ENCODE data around the gene DNAH1.

Gene DNAH1

GRCh38 chr3:52393959-52394670, 78.0 kb downstream of the DNAH1 start:
- no peak for DNase-seq

GRCh38 chr3:52394751-52395502, 78.8 kb downstream of the DNAH1 start:
- DNase-seq: no peak

DNA sequence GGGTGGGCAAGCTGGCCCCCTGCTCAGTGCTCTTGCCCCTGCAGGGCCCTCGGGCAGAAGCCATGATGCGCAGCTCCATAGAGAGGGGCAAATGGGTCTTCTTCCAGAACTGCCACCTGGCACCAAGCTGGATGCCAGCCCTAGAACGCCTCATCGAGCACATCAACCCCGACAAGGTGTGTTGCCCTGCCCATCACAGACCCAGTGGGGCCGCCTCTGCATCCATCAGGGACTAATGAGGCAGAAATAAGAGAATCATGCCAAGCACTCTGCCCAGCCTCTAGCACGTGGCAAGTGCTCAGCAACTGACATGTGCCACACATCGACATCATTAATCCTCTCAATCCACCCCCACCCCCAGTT, 79.4 kb downstream of the DNAH1 start:
- DNase-seq: no peak

DNA sequence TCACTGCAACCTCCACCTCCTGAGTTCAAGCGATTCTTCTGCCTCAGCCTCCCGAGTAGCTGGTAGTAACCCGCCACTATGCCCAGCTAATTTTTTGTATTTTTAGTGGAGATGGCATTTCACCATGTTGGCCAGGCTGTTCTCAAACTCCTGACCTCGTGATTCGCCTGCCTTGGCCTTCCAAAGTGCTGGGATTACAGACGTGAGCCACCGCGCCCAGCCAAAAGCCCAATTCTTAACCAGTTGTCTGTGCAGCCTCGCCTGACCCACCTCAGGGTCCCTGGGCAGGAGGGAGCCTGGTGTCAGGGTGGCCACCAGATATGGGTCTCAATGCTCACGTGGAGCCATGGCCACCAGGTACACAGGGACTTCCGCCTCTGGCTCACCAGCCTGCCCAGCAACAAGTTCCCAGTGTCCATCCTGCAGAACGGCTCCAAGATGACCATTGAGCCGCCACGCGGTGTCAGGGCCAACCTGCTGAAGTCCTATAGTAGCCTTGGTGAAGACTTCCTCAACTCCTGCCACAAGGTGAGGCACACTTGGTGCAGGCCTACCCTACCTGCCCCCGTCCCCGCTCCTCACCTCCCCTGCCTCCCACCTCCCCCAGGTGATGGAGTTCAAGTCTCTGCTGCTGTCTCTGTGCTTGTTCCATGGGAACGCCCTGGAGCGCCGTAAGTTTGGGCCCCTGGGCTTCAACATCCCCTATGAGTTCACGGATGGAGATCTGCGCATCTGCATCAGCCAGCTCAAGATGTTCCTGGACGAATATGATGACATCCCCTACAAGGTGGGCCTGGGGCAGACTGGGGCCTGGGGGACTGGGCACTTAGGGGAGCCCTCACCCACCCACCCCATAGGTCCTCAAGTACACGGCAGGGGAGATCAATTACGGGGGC, 80.1 kb downstream of the DNAH1 start:
- no peak for DNase-seq

- no peak for DNase-seq
These were observed 80.9 kb downstream of the DNAH1 start for GRCh38 chr3:52396907-52397591.

DNA sequence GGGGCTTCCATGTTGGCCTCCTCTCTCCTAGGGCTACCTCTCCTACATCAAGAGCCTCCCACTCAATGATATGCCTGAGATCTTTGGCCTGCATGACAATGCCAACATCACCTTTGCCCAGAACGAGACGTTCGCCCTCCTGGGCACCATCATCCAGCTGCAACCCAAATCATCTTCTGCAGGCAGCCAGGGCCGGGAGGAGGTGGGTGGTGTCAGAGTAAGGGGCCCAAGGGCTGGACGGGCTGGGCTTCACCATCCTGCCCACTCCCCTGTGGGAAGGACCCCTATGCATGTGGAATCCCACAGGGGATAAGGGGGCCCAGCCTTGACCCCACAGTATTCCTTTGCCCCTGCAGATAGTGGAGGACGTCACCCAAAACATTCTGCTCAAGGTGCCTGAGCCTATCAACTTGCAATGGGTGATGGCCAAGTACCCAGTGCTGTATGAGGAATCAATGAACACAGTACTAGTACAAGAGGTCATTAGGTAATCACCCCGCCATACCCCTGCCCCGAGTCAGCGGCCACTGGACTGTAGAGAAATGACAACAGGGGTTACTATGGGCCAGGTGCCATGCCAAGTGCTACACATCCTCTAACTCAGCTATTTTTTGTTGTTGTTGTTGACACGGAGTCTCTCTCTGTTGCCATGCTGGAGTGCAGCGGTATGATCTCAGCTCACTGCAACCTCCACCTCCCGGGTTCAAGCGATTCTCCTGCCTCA, 81.7 kb downstream of the DNAH1 start:
- DNase-seq: no peak

- no peak for DNase-seq
These were observed 82.6 kb downstream of the DNAH1 start for GRCh38 chr3:52398670-52399081.

GRCh38 chr3:52399131-52399530, 83.0 kb downstream of the DNAH1 start:
- DNase-seq: no peak

DNA sequence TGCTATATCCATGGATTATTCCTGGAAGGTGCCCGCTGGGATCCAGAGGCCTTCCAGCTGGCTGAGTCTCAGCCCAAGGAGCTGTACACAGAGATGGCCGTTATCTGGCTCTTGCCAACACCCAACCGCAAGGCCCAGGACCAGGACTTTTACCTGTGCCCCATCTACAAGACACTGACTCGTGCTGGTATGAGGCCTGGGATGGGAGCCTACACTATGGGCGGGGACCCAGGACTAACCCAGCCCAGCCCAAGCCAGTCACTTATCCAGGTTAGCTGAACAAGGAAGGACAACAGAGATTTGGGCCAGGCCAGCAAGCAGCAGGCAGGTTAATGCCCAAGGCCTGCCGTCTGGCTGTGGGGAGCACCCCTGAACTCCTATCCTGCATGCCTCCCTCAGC, 83.5 kb downstream of the DNAH1 start:
- DNase-seq: no peak

DNA sequence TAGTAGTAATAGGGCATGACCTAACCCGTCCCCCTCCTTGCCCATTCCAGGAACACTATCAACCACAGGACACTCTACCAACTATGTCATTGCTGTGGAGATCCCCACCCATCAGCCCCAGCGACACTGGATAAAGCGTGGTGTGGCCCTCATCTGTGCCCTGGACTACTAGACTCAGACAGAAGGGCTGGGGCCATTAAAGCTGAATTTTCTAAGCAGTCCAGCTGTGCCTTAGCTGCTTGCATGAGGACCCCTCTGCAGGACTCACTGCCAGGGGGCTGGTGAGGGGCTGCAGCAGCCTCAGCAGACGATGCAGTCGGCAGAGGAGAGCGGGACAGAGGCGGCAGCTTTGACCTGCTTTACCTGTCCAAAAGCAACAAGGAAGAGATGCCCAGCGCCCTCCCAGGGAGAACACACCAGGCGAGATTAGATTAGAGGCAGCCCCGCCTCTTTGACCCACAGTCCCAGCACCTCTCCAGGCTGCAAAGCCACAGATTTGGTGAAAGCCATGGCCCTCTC, 84.2 kb downstream of the DNAH1 start:
- no peak for DNase-seq

- DNase-seq: no peak
These were observed 84.9 kb downstream of the DNAH1 start for GRCh38 chr3:52401021-52401420.

- no peak for DNase-seq
These were observed 85.4 kb downstream of the DNAH1 start for GRCh38 chr3:52401551-52401950.

- no peak for DNase-seq
These were observed 86.0 kb downstream of the DNAH1 start for GRCh38 chr3:52402101-52402521.

- no peak for DNase-seq
These were observed 86.7 kb downstream of the DNAH1 start for GRCh38 chr3:52402706-52403270.

DNA sequence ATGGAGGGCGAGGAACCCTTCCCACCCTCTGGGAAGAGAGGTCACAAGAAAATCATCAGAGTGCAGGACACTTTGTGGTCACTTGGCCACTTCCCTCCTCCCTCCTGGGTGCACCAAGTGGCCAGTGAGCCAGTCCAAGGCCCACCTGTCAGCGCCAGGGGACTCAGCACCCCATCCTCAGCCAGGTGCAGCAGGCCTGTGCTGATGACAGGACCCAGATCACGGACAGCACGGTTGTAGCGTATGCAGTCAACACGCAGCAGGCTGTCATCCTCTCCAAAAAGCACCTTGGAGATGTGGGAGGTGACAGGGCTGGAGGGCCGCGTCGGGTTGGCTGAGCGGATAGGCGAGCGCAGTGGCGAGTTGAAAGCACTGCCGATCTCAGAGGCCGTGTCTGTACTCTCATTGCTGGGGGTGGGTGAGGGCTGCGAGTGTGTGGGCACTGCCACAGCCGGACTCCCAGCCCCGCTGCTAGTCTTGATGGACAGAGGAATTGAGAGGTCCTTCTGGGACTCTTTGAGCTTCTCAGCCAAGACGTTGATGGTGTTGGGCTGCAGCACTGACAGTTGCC, 87.2 kb downstream of the DNAH1 start:
- no peak for DNase-seq

- no peak for DNase-seq
These were observed 87.8 kb downstream of the DNAH1 start for GRCh38 chr3:52403955-52404354.

DNA sequence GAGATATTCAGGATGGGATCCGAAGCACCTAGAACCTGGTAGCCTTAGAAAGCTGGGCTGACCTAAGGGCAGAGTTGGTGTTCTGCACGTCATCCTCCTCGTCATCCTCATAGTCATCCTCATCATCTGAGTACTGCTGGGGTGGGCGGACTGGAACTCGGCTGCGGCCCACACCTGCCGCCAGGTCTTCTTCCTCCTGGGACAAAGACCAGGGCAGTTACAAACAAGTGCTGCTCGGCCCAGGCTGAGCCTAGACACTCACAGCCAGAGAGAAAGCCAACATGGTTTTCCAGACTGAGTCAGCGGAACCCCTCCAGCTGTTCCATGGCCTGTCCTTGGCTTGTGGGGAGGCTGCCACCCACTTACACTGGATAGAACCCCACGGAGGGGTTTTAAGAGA, 88.3 kb downstream of the DNAH1 start:
- no peak for DNase-seq

DNA sequence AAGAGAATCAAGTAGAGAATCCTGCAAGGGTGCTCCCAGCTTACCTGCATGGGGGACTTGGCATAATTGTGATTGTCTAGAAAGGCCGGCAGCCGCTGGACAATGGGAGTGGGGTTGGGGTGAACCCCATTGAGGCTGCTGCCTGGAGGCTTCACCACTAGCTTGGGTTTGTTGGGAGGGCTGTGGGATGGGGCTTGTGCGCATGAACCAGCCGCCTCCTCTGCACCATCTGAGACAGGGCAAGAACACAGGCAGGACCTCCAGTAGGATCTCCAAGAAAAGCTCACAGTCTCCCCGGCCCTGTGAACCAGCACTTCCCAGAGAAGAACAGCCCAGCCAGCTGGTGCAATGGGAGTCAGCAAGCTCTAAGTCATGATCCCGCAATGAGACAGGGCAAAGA, 88.9 kb downstream of the DNAH1 start:
- no peak for DNase-seq

- no peak for DNase-seq
These were observed 89.5 kb downstream of the DNAH1 start for GRCh38 chr3:52405601-52406110.

GRCh38 chr3:52406231-52406661, 90.1 kb downstream of the DNAH1 start:
- no peak for DNase-seq
